ENCODE results near the gene TSPAN18.

GRCh38 chr11:44779736-44780520, 53.2 kb downstream of the TSPAN18 start:
- no peak for TF ChIP-seq CTCF (IDR thresholded peaks at IDR 0.05; ENCODE audit: low read depth, low read length, poor library complexity, severe bottlenecking)
- no peak for TF ChIP-seq EZH2phosphoT487 (IDR thresholded peaks at IDR 0.05; ENCODE audit: borderline replicate concordance, low read length)

All from DOHH2 (cell line).